GM19463 (cell line): ENCODE data around the gene RPS28.
A peak's percentile ranks its signal among the peaks of the same experiment; 100 is the strongest.
"Not testable (repeated sequence)": the region's sequence is repeated elsewhere in the genome, so short reads cannot be mapped to it uniquely, and the experiment has no call there.

Experiments used
- ATAC-seq: cut with Tn5 transposase; IDR thresholded peaks from one replicate; pipeline ENCODE4 v1.9.1; 2021; ENCODE audit warnings: mild to moderate bottlenecking, moderate library complexity; ENCODE audit not compliant: unreplicated experiment

The RPS28 gene

GRCh38 chr19:8321067-8321985, at the start of gene RPS28, which contains the start of gene NDUFA7:
Gene RPS28 (plus strand): TSS chr19:8321496. CDS start chr19:8321531, 35 bp downstream.
Gene NDUFA7 (minus strand): TSS chr19:8321375. CDS start chr19:8321358, 17 bp downstream.
- ATAC-seq = peak; percentile 91

GRCh38 chr19:8276508-8276907, 44.8 kb upstream of the RPS28 start:
- not testable (repeated sequence) for ATAC-seq

- ATAC-seq = not testable (repeated sequence)
Observed at GRCh38 chr19:8291337-8291736, 30.0 kb upstream of the RPS28 start.

GRCh38 chr19:8302357-8302691, 19.0 kb upstream of the RPS28 start:
- no peak for ATAC-seq

- no peak for ATAC-seq
Observed at GRCh38 chr19:8302734-8303133, 18.6 kb upstream of the RPS28 start.

- ATAC-seq = no peak
Observed at GRCh38 chr19:8304841-8305621, 16.3 kb upstream of the RPS28 start.

GRCh38 chr19:8305798-8306197, 15.5 kb upstream of the RPS28 start:
- ATAC-seq = no peak

- no peak for ATAC-seq
Observed at GRCh38 chr19:8306235-8307054, 14.9 kb upstream of the RPS28 start.

- no peak for ATAC-seq
Observed at GRCh38 chr19:8307400-8307964, 13.8 kb upstream of the RPS28 start.

- peak; percentile 86 for ATAC-seq
Observed at GRCh38 chr19:8307965-8308866, 13.1 kb upstream of the RPS28 start, which contains the start of gene CD320. Gene CD320 (minus strand): TSS chr19:8308358. CDS start chr19:8308290, 68 bp downstream.

GRCh38 chr19:8308891-8309291, 12.4 kb upstream of the RPS28 start:
- no peak for ATAC-seq

- no peak for ATAC-seq
Observed at GRCh38 chr19:8310342-8311055, 10.8 kb upstream of the RPS28 start.

- ATAC-seq = no peak
Observed at GRCh38 chr19:8311461-8312260, 9.6 kb upstream of the RPS28 start.

GRCh38 chr19:8314981-8315640, 6.2 kb upstream of the RPS28 start:
- ATAC-seq = not testable (repeated sequence)

- ATAC-seq = no peak
Observed at GRCh38 chr19:8316351-8317125, 4.8 kb upstream of the RPS28 start.

GRCh38 chr19:8318835-8319234, 2.5 kb upstream of the RPS28 start:
- not testable (repeated sequence) for ATAC-seq
